SIG-M5 treated with dmso at 0.1 percent for 504 hours (cell line): ENCODE results near the gene SETD1B.
A peak's percentile ranks its signal among the peaks of the same experiment; 100 is the strongest.

Source experiments
- DNase-seq: peaks from one replicate; lab custom pipeline; 2025; ENCODE audit not compliant: unreplicated experiment; lab: John Stamatoyannopoulos, UW

The SETD1B gene

GRCh38 chr12:121807642-121808347 lies 4.0 kb downstream of the SETD1B start:
- no peak for DNase-seq

GRCh38 chr12:121808623-121809022 lies 4.8 kb downstream of the SETD1B start:
- DNase-seq, result no peak

- DNase-seq, result no peak
These were observed 5.9 kb downstream of the SETD1B start for GRCh38 chr12:121809712-121810116.

GRCh38 chr12:121810234-121810817 lies 6.5 kb downstream of the SETD1B start:
- DNase-seq, result no peak

- peak; percentile 30 for DNase-seq
These were observed 7.1 kb downstream of the SETD1B start for GRCh38 chr12:121810833-121811433.

GRCh38 chr12:121811434-121812319 lies 7.9 kb downstream of the SETD1B start:
- DNase-seq, result peak; percentile 73

GRCh38 chr12:121812320-121812871 lies 8.6 kb downstream of the SETD1B start:
- DNase-seq, result peak; percentile 68

GRCh38 chr12:121812921-121813896 lies 9.4 kb downstream of the SETD1B start:
- DNase-seq, result peak; percentile 76

GRCh38 chr12:121813951-121814350 lies 10.1 kb downstream of the SETD1B start:
- DNase-seq, result no peak

- DNase-seq, result no peak
These were observed 10.8 kb downstream of the SETD1B start for GRCh38 chr12:121814429-121815119.

- DNase-seq, result no peak
These were observed 11.5 kb downstream of the SETD1B start for GRCh38 chr12:121815263-121815662.

GRCh38 chr12:121816925-121817647 lies 13.3 kb downstream of the SETD1B start:
- no peak for DNase-seq

- no peak for DNase-seq
These were observed 13.8 kb downstream of the SETD1B start for GRCh38 chr12:121817648-121818043.

- DNase-seq, result no peak
These were observed 15.6 kb downstream of the SETD1B start for GRCh38 chr12:121819212-121819949.

- DNase-seq, result no peak
These were observed 16.2 kb downstream of the SETD1B start for GRCh38 chr12:121820056-121820455.

- no peak for DNase-seq
These were observed 18.7 kb downstream of the SETD1B start for GRCh38 chr12:121822393-121823100.

- DNase-seq, result no peak
These were observed 19.4 kb downstream of the SETD1B start for GRCh38 chr12:121823101-121823726.
